Testis (tissue), 3 donors: Measurements from ENCODE around the gene PIGP. TPM values are rescaled to one million over a fixed set of nuclear protein-coding genes. Genes with fewer than 3 reads are reported as not detected.
"Not testable (repeated sequence)": the region's sequence is repeated elsewhere in the genome, so short reads cannot be mapped to it uniquely, and the experiment has no call there.

Experiments
- DNase-seq: peaks from one replicate; pipeline ENCODE4 v3.0.0-alpha.2; 2019
- H3K27ac ChIP-seq, 2 donors: fragments of 200-600 bp; sonication (generic); one replicate each; pipeline ENCODE4 v1.5.1; 2019
- H3K27me3 ChIP-seq: fragments of 200-600 bp; sonication (generic); one replicate; pipeline ENCODE4 v1.5.1; 2019
- H3K36me3 ChIP-seq: fragments of 200-600 bp; sonication (generic); one replicate; pipeline ENCODE4 v1.5.1; 2017; ENCODE audit warnings: low read depth; ENCODE audit errors: missing control alignments
- H3K4me1 ChIP-seq: fragments of 200-600 bp; sonication (generic); one replicate; pipeline ENCODE4 v1.5.1; 2019
- H3K4me3 ChIP-seq, 2 donors: fragments of 200-600 bp; sonication (generic); one replicate each; pipeline ENCODE4 v1.5.1; 2017 to 2019
- H3K9me3 ChIP-seq: fragments of 200-600 bp; sonication (generic); one replicate; pipeline ENCODE4 v1.5.1; 2017
- CTCF ChIP-seq, 3 experiments: fragments of 450-650 bp in 2 of 3; fragments of 200-600 bp in 1 of 3; sonication (generic) in 1 of 3; IDR thresholded peaks; one replicate each; pipeline ENCODE4 v1.5.1; 2016 to 2019; ENCODE audit warnings: antibody characterized with exemption in 3 of 3, mild to moderate bottlenecking in 2 of 3, moderate library complexity in 1 of 3
- POLR2A ChIP-seq: fragments of 450-650 bp; IDR thresholded peaks from one replicate; pipeline ENCODE4 v1.6.1; 2017; ENCODE audit warnings: antibody characterized with exemption, mild to moderate bottlenecking, moderate library complexity
- WGBS, 2 donors: methylation state at CpG; one replicate each; pipeline ENCODE4 v1.1.5; 2018; 5-methylcytosine and 5-hydroxymethylcytosine counted together
- intact Hi-C: fragments of 100-400 bp; cut with DNase I; formaldehyde crosslinking; loops from one replicate; pipeline ENCODE4 v1.15.1; 2023; ENCODE audit warnings: low total_unique reads
- polyA plus RNA-seq: library from polyadenylated mRNA; stranded (reverse); fragments of 350-450 nt; fragmentation: Illumina TruSeq; extraction: RNeasy Lipid Tissue Mini Kit (QIAGEN cat#74804); gene quantifications from one replicate; pipeline ENCODE4 v1.2.3, GENCODE V29; 2014; ENCODE audit warnings: low read depth, low replicate concordance; ENCODE audit not compliant: insufficient read depth
- total RNA-seq, 2 donors: library from RNA; depleted of rRNA; stranded (reverse); fragments of >200 nt; gene quantifications; one replicate each; pipeline ENCODE4 v1.2.3, GENCODE V29; 2016

Gene PIGP
- total and polyA plus RNA-seq, 3 donors from 2014 or later, result 38.0 to 96.2 (median 44.9) TPM

GRCh38 chr21:37106998-37107397 lies 34.1 kb upstream of the PIGP start:
- intact Hi-C loops, result no loop called here
- Histone ChIP-seq H3K9me3 (no peaks in the 10 kb centered on the region), H3K27me3 (no peaks in the 10 kb centered on the region), H3K4me1 (no peaks in the 10 kb centered on the region), H3K36me3 (no peaks in the 10 kb centered on the region), H3K27ac (no peak overlapping the region), H3K4me3 (no peak overlapping the region)
- WGBS, 2 donors, result 97 to 98% methylated on average over 2 of the region's 2 CpGs
- no peak for DNase-seq
- no peak for TF ChIP-seq CTCF (IDR thresholded peaks at IDR 0.05)
- TF ChIP-seq POLR2A, result no peak

GRCh38 chr21:37102746-37103145 lies 29.9 kb upstream of the PIGP start:
- WGBS, 2 donors, result 88 to 98% methylated on average over 3 of the region's 3 CpGs
- not testable (repeated sequence) for DNase-seq

GRCh38 chr21:37101384-37101783 lies 28.5 kb upstream of the PIGP start:
- intact Hi-C loops, result no loop called here
- WGBS, 2 donors, result 90% methylated on average over 1 of the region's 1 CpG
- no peak for DNase-seq
- H3K4me1 ChIP-seq, result no peaks in the 10 kb centered on the region
- TF ChIP-seq CTCF (IDR thresholded peaks at IDR 0.05) (no peak), POLR2A (no peak)
- H3K27me3 ChIP-seq, result no peaks in the 10 kb centered on the region
- no peak overlapping the region for H3K4me3 ChIP-seq
- no peaks in the 10 kb centered on the region for H3K9me3 ChIP-seq
- H3K27ac ChIP-seq, result no peak overlapping the region
- H3K36me3 ChIP-seq, result no peaks in the 10 kb centered on the region

More at GRCh38 chr21:37102746-37103145, 29.9 kb upstream of the PIGP start:
- H3K9me3 ChIP-seq, H3K4me3 ChIP-seq, intact Hi-C loops, H3K36me3 ChIP-seq, H3K27ac ChIP-seq, H3K4me1 ChIP-seq, H3K27me3 ChIP-seq: not testable (repeated sequence)

GRCh38 chr21:37100316-37100715 lies 27.4 kb upstream of the PIGP start:
- WGBS, 2 donors, result 87 to 96% methylated on average over 6 of the region's 6 CpGs
- no peak overlapping the region for H3K4me3 ChIP-seq
- no peaks in the 10 kb centered on the region for H3K36me3 ChIP-seq
- no peaks in the 10 kb centered on the region for H3K27me3 ChIP-seq
- no peak overlapping the region for H3K27ac ChIP-seq
- intact Hi-C loops, result no loop called here
- TF ChIP-seq CTCF (IDR thresholded peaks at IDR 0.05) (no peak), POLR2A (no peak)
- no peaks in the 10 kb centered on the region for H3K9me3 ChIP-seq
- H3K4me1 ChIP-seq, result no peaks in the 10 kb centered on the region
- DNase-seq, result no peak

- Histone ChIP-seq H3K4me1 (no peaks in the 10 kb centered on the region), H3K36me3 (no peaks in the 10 kb centered on the region), H3K27ac (no peak overlapping the region), H3K9me3 (no peaks in the 10 kb centered on the region), H3K27me3 (no peaks in the 10 kb centered on the region), H3K4me3 (no peak overlapping the region)
- TF ChIP-seq POLR2A (no peak), CTCF (IDR thresholded peaks at IDR 0.05) (no peak)
- intact Hi-C loops, result no loop called here
- DNase-seq, result no peak
- WGBS, 2 donors, result 59 to 84% methylated on average over 2 of the region's 2 CpGs
These were observed 25.9 kb upstream of the PIGP start for GRCh38 chr21:37098751-37099150.
